NT2/D1 (cell line): Measurements from ENCODE around the gene EPB41L2.

Experiments used
- YY1 ChIP-seq: IDR thresholded peaks from 2 replicates; pipeline ENCODE4 v1.6.1; 2011; ENCODE audit not compliant: insufficient read length, insufficient read depth
- ZNF274 ChIP-seq: IDR thresholded peaks from 2 replicates; pipeline ENCODE4 v1.6.1; 2011; ENCODE audit warnings: mild to moderate bottlenecking, low read depth, low read length

DNA sequence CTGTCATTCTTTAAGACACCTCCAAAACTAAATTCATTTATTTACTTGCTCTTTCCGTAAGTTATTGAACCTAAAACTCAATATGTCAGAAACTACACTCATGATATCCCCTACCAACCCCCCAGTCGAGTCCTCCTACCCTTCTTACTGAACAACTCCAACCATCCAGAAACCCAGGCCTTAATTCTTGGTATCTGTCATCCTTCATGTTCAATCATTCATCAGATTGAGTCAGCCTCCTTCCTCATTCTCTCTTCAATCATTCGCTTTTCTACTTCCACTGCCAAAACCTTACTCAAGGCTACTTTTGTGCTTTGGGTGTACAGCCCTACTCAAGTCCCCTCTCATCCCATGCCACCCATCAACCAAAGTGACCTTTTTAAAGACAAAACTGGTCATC lies 140.1 kb downstream of the EPB41L2 start:
- no peak for TF ChIP-seq ZNF274
- no peak for TF ChIP-seq YY1
